NCI-H446 treated with DMSO at 0.1 percent for 48 hours (cell line): ENCODE measurements around the gene KISS1R.

ENCODE experiments used
- DNase-seq: peaks from one replicate; lab custom pipeline; 2025; lab: John Stamatoyannopoulos, UW

KISS1R gene

DNA sequence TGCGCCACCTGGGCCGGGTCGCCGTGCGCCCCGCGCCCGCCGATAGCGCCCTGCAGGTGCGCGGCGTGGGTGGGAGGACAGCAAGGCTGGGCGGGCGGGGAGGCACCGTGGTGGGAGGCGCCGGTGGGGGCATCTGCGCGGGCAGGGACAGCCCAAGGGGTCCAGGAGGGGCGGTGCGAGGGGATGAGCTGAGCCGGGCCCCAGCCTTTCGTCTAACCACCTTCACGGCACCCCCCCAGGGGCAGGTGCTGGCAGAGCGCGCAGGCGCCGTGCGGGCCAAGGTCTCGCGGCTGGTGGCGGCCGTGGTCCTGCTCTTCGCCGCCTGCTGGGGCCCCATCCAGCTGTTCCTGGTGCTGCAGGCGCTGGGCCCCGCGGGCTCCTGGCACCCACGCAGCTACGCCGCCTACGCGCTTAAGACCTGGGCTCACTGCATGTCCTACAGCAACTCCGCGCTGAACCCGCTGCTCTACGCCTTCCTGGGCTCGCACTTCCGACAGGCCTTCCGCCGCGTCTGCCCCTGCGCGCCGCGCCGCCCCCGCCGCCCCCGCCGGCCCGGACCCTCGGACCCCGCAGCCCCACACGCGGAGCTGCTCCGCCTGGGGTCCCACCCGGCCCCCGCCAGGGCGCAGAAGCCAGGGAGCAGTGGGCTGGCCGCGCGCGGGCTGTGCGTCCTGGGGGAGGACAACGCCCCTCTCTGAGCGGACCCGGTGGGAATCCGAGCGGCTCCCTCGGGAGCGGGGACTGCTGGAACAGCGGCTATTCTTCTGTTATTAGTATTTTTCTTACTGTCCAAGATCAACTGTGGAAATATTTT, 3.1 kb downstream of the KISS1R start:
- DNase-seq: no peak

- DNase-seq: no peak
Observed at GRCh38 chr19:924553-925086, 7.5 kb downstream of the KISS1R start.

DNA sequence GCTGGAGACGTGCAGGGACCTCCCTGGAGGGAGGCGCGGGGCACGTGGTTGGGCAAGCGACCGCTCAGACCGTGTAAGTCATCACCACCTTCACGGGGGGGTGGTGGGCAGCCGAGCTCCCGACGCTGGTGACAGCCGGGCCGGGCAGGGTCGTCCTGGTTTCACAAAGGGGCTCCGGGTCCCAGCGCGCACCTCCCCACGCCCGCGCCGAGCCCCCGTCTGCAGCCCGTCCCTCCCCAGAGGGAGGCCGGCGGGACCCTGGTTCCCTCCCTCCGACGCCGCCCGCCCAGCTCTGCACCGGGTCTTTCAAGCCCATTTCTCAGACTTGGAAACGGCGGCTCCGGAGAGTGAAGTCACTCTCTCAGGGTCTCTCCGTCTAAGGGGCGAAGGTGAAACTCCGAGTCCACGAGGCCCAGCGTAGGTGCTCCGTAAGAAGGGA, 8.0 kb downstream of the KISS1R start:
- peak; percentile 75 for DNase-seq

DNA sequence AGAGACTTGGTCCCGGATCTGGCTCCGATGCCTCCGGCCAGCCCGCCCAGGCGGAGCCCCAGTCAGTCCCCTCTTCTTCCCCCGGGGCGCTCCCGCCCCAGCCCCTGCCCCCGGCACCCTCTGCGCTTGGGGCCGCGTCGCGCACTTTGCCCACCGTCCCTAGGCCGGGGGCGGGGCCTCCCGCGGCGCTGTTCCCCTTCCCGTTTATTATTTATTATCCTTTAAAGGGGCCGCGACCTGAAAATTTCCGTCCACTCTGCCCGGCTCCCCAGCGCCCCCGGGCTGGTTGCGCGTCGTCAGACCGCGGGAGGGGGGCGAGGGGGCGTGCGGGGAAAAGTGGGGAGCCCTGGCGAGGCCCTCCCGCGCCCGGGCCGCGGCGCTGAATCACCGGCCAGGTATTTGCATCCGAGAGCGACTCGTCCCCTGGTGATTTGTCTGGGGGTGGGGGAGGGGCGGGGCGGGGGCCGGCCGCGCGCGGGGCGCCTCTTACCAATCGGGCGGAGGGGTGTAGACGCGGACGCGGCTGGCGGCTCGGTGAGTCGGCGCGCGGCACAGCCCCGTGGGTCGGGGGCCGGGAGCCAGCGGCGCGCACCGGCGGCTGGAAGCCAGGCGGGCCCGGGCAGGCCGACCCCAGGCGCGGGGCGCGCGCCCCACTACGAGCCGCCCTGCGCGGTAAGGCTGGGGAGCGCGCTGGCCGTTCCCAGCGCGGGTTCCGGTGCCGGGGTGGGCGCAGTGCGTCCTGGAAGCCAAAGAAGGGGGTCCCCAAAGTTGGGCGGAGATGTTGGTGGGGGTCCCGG, 8.6 kb downstream of the KISS1R start, which contains the start of gene ARID3A:
Gene ARID3A, plus strand, starts transcription at position 510 of the 797 bp plus-strand sequence. CDS start 3,494 bp downstream, outside the sequence.
- DNase-seq: peak; percentile 75

- DNase-seq: no peak
Observed at GRCh38 chr19:926323-926588, 9.1 kb downstream of the KISS1R start.

DNA sequence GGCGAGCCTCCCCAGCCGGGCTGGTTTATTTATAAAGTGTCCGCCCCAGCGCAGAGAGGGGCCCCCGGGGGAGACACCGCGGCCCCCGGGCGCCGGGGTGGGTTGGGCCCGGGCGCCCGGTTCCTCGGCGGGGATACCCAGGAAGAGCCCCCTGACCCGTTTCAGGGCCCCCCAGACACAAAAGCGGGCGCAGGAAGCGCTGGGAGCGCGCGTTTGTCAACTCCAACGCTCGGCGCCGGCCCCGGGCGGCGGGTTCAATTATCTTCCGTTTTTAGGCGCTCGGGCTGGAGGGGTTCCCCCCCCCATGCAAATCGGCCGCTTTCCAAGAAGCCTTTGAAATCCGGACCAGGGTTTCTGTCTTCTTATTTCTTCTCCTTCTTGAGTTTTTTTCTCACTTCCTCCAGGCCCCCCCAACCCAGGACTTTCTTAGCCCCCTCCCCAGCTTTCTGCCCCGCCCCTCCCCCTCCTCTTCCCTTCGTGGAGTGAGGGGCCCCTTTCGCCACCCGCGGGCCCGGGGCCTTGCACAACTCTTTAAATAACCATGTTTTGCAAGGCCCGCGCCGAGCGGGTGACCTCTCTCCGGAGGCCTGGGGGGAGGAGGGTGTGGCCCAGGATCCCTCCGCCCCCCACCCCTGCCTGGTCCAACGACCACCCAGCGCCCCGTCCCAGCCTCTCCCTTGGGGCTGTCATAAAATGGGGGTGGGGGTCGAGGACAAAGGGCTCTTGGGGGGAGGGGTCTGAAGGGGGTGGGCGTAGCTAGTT, 9.6 kb downstream of the KISS1R start:
- DNase-seq: no peak

DNA sequence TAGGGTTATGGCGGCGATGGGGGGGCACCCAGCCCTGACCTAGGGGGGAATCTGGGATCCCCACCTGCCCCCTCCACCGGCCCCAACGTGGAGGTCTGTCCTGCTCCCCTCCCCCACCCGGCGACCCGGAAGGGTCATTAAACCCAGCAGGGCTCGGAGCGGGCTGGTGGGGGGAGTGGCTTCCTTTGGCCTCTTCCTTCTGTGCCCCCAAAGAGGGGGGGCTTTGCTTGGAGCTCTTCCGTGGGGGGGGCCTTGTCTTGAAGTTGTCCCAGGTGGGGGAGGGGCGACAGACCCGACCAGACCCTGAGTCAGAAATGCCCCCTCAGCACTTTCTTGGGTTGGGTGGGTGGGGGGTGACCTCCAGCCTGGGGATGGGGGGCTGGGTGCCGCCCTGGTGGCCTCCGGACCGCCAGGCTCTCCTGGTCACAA, 10.2 kb downstream of the KISS1R start:
- DNase-seq: no peak

GRCh38 chr19:927780-928401, 10.8 kb downstream of the KISS1R start:
- no peak for DNase-seq

- no peak for DNase-seq
Observed at GRCh38 chr19:928471-929202, 11.5 kb downstream of the KISS1R start.

- DNase-seq: no peak
Observed at GRCh38 chr19:929203-929890, 12.2 kb downstream of the KISS1R start.

- DNase-seq: no peak
Observed at GRCh38 chr19:929891-930258, 12.7 kb downstream of the KISS1R start.

- no peak for DNase-seq
Observed at GRCh38 chr19:931860-932647, 14.9 kb downstream of the KISS1R start.

DNA sequence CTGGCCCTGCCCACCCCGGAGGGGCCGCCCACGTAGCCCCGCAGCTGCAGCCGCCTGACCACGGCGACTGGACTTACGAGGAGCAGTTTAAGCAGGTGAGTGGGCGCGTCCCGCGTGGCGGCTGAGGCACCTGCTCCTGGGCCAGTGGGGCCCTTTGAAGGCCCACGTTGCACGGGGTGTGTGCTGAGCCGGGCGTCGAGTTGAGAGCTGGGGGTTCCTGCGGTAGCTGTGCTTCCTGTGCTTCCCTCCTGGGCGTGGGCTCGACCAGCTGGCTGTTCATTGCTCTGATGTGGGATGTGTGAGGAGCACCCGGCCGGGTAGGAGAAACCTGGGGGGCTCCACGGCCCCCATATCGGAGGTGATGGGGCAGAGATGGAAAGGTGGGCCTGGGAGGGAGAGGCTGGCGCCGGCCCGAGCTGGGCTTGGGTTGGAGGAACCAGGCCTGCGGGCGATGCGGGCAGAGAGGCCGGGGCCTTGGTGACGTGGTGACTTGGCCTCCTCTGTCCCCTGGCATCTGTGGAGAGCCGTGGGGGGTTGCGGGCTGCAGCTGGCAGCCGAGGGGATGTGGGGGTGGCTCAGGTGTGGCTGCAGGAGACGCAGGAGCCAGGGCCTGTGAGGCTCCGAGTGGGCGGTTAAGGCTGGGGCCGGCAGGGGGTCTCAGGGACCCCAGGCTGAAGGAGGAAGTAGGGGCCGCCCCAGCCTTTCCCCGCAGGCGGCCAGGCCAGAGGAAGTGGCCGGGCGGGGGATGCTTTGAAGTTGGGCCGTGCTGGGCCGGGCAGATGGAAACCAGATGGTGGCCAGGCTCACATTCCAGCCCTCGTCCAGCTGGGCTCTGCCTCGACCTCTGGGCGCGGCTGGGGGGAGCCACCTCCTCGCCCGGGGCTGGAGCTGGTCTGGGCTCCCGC, 15.8 kb downstream of the KISS1R start:
- no peak for DNase-seq

GRCh38 chr19:933553-933882, 16.4 kb downstream of the KISS1R start:
- no peak for DNase-seq

DNA sequence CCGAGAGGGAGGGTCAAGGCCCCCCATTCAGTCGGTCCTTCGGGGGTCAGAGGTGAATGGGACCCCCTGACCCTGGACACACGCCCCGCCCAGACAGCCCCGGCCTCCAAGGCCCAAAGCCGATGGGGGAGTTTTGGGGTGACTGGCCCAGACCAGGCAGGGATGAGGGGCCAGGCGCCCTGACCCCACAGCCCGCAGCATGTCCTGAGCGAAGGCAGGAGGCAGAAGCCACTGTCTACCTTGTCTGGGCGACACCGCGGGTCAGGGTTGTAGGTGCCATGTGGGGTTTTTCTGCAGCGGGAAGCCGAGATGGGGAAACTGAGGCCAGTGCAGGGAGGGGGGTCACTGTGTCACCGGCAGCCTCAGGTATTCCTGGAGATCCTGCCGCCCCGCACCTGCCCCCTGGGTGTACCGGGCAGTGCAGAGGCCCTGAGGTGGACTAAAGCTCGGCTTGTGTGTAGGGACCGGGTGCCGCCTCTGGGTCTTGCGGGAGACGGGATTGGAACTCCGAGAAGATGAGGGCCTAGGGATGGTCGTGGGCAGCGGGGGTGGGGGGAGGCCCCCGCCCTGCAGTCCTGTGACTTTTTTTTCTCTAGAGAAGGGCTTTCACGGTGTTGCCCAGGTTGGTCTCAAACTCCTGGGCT, 17.2 kb downstream of the KISS1R start:
- no peak for DNase-seq

GRCh38 chr19:934865-935479, 17.8 kb downstream of the KISS1R start:
- peak; percentile 83 for DNase-seq

DNA sequence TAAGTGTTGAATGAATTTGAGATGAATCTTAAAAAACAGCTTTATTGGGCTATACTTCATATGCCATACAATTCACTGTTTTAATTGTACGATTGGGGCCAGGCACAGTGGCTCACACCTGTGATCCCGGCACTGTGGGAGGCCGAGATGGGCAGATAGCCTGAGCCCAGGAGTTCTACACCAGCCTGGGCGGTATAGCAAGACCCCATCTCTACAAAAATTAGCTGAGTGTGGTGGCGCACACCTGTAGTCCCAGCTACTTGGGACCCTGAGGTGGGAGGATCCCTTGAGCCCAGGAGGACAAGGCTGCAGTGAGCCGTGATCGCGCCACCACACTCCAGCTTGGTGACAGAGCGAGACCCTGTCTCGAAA, 19.0 kb downstream of the KISS1R start:
- no peak for DNase-seq

- no peak for DNase-seq
Observed at GRCh38 chr19:937259-937694, 20.1 kb downstream of the KISS1R start.
